Measurements from ENCODE around the gene PATZ1. TPM values are rescaled to one million over a fixed set of nuclear protein-coding genes. Genes with fewer than 3 reads are reported as not detected.

Gene PATZ1
- total and polyA plus RNA-seq, 2 experiments from 2014 or later: 23.2 to 56.8 TPM

GRCh38 chr22:31342389-31343140 lies 3.6 kb downstream of the PATZ1 start:
- H3K4me3 Mint-ChIP-seq: peak overlapping the region; percentile 88
- DNase-seq (ENCODE audit: low spot score) (peak; percentile 33), ATAC-seq (peak; percentile 5)
- Histone ChIP-seq H3K27ac (ENCODE audit: low read depth) (peak overlapping the region; percentile 96), H3K27me3 (ENCODE audit: insufficient read depth) (no peaks in the 10 kb centered on the region), H3K9me2 (ENCODE audit: insufficient read depth) (no peaks in the 10 kb centered on the region), H3K4me1 (ENCODE audit: insufficient read depth) (peaks cover 28% of the 10 kb centered on the region), H3K4me3 (peak overlapping the region; percentile 95), H3K36me3 (ENCODE audit: insufficient read depth) (peaks cover 8% of the 10 kb centered on the region; the same call in 1 of the 2 replicates), H3K79me2 (replicated peaks; ENCODE audit: insufficient read depth) (peaks cover 58% of the 10 kb centered on the region), H2AFZ (no peak overlapping the region), H4K20me1 (replicated peaks; ENCODE audit: insufficient read depth) (peaks cover 27% of the 10 kb centered on the region), H3K4me2 (peak overlapping the region; percentile 88), H3F3A (replicated peaks; ENCODE audit: low read depth) (peaks cover 11% of the 10 kb centered on the region)
- TF ChIP-seq POLR2AphosphoS5 (IDR thresholded peaks at IDR 0.05; ENCODE audit: low read depth): no peak
- no peaks in the 10 kb centered on the region for H3K9me3 Mint-ChIP-seq
- H3K4me1 Mint-ChIP-seq: peaks cover 58% of the 10 kb centered on the region
- H3K27ac Mint-ChIP-seq: peak overlapping the region; percentile 98
- peaks cover 33% of the 10 kb centered on the region for H3K27me3 Mint-ChIP-seq (ENCODE audit: insufficient read depth, low read depth, poor library complexity)
- peaks cover 78% of the 10 kb centered on the region for H3K36me3 Mint-ChIP-seq (ENCODE audit: low read depth)

GRCh38 chr22:31341386-31342088 lies 4.6 kb downstream of the PATZ1 start:
- H3K4me1 Mint-ChIP-seq: peaks cover 58% of the 10 kb centered on the region
- H3K79me2 ChIP-seq (replicated peaks; ENCODE audit: insufficient read depth): peaks cover 58% of the 10 kb centered on the region
- DNase-seq (ENCODE audit: low spot score) (no peak), ATAC-seq (no peak)
- H3K4me3 ChIP-seq: peak overlapping the region; percentile 95; the same call in 1 of the 2 replicates
- peak overlapping the region; percentile 67 for H3K27ac Mint-ChIP-seq
- H3K27me3 ChIP-seq (ENCODE audit: insufficient read depth): no peaks in the 10 kb centered on the region
- no peaks in the 10 kb centered on the region for H3K9me3 Mint-ChIP-seq
- peaks cover 28% of the 10 kb centered on the region for H3K4me1 ChIP-seq (ENCODE audit: insufficient read depth)
- H4K20me1 ChIP-seq (replicated peaks; ENCODE audit: insufficient read depth): peaks cover 27% of the 10 kb centered on the region
- peak overlapping the region; percentile 88 for H3K4me2 ChIP-seq
- H3K36me3 Mint-ChIP-seq (ENCODE audit: low read depth): peaks cover 88% of the 10 kb centered on the region
- H3K9me2 ChIP-seq (ENCODE audit: insufficient read depth): no peaks in the 10 kb centered on the region
- no peak overlapping the region for H2AFZ ChIP-seq
- H3K36me3 ChIP-seq (ENCODE audit: insufficient read depth): peaks cover 8% of the 10 kb centered on the region; the same call in 1 of the 2 replicates
- peak overlapping the region; percentile 88 for H3K4me3 Mint-ChIP-seq
- peak overlapping the region; percentile 96 for H3K27ac ChIP-seq (ENCODE audit: low read depth)
- peaks cover 33% of the 10 kb centered on the region for H3K27me3 Mint-ChIP-seq (ENCODE audit: insufficient read depth, low read depth, poor library complexity)
- peaks cover 5% of the 10 kb centered on the region for H3F3A ChIP-seq (replicated peaks; ENCODE audit: low read depth)
- no peak for TF ChIP-seq ZNF331 (CRISPR knock-in tag; IDR thresholded peaks at IDR 0.05; ENCODE audit: low read depth)
- TF ChIP-seq CREB1 (CRISPR knock-in tag; IDR thresholded peaks at IDR 0.05; ENCODE audit: low read depth): no peak
- no peak for TF ChIP-seq REST (IDR thresholded peaks at IDR 0.05; ENCODE audit: unreplicated experiment)
- no peak for TF ChIP-seq JUNB (IDR thresholded peaks at IDR 0.05; ENCODE audit: unreplicated experiment)
- no peak for TF ChIP-seq ZNF114 (CRISPR knock-in tag; IDR thresholded peaks at IDR 0.05)
- no peak for TF ChIP-seq STAT1 (IDR thresholded peaks at IDR 0.05; ENCODE audit: unreplicated experiment)
- TF ChIP-seq ETS1 (IDR thresholded peaks at IDR 0.05): no peak
- TF ChIP-seq EZH2phosphoT487 (IDR thresholded peaks at IDR 0.05; ENCODE audit: unreplicated experiment): no peak
- TF ChIP-seq POLR2AphosphoS5 (IDR thresholded peaks at IDR 0.05; ENCODE audit: low read depth): no peak
- no peak for TF ChIP-seq CTCF (conservative IDR thresholded peaks at IDR 0.05; ENCODE audit: low read depth in 2 of 2)
- TF ChIP-seq NANOG (IDR thresholded peaks at IDR 0.05; ENCODE audit: borderline replicate concordance): no peak

Measured in GM23338 (cell line).